Measurements from ENCODE around the gene CHAC2. TPM values are rescaled to one million over a fixed set of nuclear protein-coding genes. Genes with fewer than 3 reads are reported as not detected.
A peak's percentile ranks its signal among the peaks of the same experiment; 100 is the strongest.

The CHAC2 gene
- total and polyA plus RNA-seq, 8 donors: 0.51 to 1.3 (median 1.1) TPM

DNA sequence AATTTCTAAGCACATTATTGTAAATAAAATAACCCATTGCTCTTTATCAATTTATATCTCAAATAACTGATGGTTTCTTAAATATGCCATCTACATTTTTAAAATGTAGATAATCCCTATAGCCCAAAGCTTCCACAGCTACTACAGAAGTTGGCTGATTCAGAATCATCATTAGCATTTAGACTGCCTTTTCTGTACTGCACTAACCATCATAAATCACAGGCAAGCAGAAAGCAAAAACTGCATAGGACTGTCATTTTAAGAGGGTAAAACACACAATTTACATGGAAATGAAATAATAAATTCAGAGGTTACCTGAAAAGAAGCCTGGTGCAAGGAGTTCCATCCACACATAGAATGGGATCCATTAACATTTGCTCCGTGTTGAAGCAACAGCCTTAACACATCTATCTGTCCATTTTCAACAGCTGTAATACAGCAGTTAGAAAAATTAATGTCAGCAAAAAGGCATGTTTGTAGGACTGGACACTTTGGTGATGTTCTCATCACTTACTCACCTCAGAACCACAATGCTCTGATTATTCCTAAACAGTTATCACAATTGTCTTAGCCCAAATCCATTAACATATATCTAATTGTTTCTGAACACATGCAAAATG is 38.4 kb upstream of the CHAC2 start:
- intact Hi-C loops (cut with DNase I): no loop called here
- DNase-seq: no peak
- H3K4me3 ChIP-seq: no peak overlapping the region
- no peaks in the 10 kb centered on the region for H3K4me1 ChIP-seq
- H3K36me3 ChIP-seq: no peaks in the 10 kb centered on the region
- ATAC-seq: no peak
- no peak overlapping the region for H3K27ac ChIP-seq
- no peak for FAIRE-seq
- TF ChIP-seq, protein P1, sequence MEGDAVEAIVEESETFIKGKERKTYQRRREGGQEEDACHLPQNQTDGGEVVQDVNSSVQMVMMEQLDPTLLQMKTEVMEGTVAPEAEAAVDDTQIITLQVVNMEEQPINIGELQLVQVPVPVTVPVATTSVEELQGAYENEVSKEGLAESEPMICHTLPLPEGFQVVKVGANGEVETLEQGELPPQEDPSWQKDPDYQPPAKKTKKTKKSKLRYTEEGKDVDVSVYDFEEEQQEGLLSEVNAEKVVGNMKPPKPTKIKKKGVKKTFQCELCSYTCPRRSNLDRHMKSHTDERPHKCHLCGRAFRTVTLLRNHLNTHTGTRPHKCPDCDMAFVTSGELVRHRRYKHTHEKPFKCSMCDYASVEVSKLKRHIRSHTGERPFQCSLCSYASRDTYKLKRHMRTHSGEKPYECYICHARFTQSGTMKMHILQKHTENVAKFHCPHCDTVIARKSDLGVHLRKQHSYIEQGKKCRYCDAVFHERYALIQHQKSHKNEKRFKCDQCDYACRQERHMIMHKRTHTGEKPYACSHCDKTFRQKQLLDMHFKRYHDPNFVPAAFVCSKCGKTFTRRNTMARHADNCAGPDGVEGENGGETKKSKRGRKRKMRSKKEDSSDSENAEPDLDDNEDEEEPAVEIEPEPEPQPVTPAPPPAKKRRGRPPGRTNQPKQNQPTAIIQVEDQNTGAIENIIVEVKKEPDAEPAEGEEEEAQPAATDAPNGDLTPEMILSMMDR (IDR thresholded peaks at IDR 0.05): no peak
- no peaks in the 10 kb centered on the region for H3K9me3 ChIP-seq
- 79 to 88% methylated on average over 1 of the region's 1 CpG for WGBS, 2 donors
- H3K27me3 ChIP-seq: no peaks in the 10 kb centered on the region

DNA sequence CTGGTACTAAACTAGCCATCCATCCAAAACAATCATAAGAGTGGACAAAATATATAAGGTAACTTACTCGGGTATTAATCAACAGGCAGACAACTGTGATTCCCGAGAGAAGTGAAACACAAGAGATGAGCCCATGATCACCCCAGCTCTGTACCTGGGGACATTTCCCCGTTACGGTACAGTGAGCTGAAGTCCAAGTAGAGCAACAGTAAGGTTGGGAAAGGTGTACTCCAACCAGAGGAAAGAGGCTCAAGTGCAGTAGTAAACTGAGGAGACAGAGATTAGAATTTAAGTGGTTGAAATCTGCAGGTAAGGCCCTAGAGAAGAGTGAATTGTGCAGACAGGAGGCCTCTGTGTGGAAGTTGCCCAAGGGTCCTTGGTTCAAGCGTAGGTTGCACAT is 30.5 kb upstream of the CHAC2 start:
- Histone ChIP-seq H3K4me3 (no peak overlapping the region), H3K4me1 (no peaks in the 10 kb centered on the region), H3K27ac (no peak overlapping the region), H3K36me3 (no peaks in the 10 kb centered on the region), H3K9me3 (no peaks in the 10 kb centered on the region), H3K27me3 (no peaks in the 10 kb centered on the region)
- WGBS, 2 donors: 92 to 93% methylated on average over 5 of the region's 5 CpGs
- intact Hi-C loops (cut with DNase I): no loop called here
- DNase-seq: no peak
- FAIRE-seq: no peak
- ATAC-seq: no peak
- TF ChIP-seq, protein P1 (IDR thresholded peaks at IDR 0.05): no peak

DNA sequence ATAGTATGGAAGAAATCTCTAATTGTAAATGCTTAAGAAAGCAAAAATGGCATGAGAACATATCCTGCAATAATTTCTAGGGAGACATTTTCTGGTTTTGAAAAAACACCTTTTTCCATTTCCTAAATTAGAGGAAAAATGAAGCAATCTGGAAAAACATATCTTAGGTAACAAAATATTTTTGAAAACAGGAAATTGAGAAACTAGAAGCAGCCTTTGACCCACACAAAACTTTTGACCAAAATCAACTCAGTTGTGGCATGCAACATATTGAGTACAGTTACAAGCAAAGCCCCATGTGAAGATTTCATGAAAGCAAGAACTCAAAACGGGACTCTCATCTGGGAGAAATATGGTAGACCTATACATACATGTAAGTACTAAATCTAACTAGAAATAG is 28.6 kb upstream of the CHAC2 start:
- Histone ChIP-seq H3K4me3 (no peak overlapping the region), H3K4me1 (no peaks in the 10 kb centered on the region), H3K36me3 (no peaks in the 10 kb centered on the region), H3K9me3 (no peaks in the 10 kb centered on the region), H3K27me3 (no peaks in the 10 kb centered on the region), H3K27ac (no peak overlapping the region)
- 79 to 91% methylated on average over 1 of the region's 1 CpG for WGBS, 2 donors
- TF ChIP-seq, protein P1 (IDR thresholded peaks at IDR 0.05): no peak
- DNase-seq: no peak
- FAIRE-seq: no peak
- intact Hi-C loops (cut with DNase I): no loop called here
- ATAC-seq: no peak

DNA sequence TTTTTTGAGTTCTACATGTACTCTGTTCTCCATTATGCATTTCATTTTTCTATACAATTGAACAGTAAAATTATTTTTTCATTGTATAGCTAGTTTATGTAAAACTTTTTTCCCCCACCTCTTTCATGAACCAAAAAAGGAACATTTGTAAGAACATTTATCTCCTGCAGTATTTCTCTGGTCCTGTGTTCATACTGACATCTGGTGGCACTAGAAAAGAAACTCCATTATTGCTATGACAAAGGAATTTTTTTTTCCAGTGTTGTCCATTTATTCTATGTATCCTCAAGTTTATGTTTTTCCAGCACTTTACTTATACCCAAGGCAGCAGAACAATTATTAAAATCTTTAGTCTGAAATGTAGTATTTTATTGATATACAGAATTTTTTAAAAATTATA is 27.4 kb upstream of the CHAC2 start:
- TF ChIP-seq, protein P1 (IDR thresholded peaks at IDR 0.05): peak in 1 of 4 donors; percentile 16
- Histone ChIP-seq H3K27ac (no peak overlapping the region), H3K4me3 (no peak overlapping the region), H3K4me1 (peaks cover 0 to 7% (median 0%) of the 10 kb centered on the region in 3 donors), H3K36me3 (no peaks in the 10 kb centered on the region), H3K9me3 (no peaks in the 10 kb centered on the region), H3K27me3 (no peaks in the 10 kb centered on the region)
- intact Hi-C loops (cut with DNase I): no loop called here
- ATAC-seq (peak in 2 of 4 donors; percentile 55 to 57), FAIRE-seq (peak; percentile 45), DNase-seq (no peak)

DNA sequence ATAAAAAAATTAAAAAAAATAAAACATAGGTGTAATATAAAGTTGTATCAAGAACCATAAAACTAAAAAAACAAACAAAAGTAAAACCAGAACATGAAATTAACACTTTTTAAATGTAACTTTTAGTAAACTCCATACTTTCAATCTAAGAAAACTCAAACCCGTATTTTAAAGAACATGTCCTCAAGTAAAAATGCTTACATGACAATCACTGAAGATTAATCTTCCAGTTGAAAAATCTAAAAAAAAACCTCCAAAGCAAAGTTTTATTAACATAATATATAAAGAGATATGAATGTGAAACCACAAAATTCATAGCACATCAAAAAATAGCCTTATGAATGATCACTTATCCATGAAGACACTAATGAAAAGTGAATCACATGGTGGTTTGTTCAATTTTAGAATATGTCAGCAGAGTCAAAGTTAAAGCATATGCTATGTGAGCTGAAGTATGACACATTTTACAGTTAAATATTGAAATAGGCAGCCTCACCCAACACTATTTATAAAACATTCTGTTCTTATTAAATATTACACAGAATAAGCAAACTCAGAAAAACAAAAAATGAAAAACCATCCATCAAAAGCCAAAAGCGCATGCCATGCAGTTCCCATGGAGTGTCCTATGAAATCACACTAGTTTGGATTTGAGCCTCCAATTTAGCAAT is 23.1 kb upstream of the CHAC2 start:
- Histone ChIP-seq H3K4me3 (no peak overlapping the region), H3K4me1 (peaks cover 0 to 7% (median 0%) of the 10 kb centered on the region in 3 donors), H3K9me3 (no peaks in the 10 kb centered on the region), H3K27me3 (no peaks in the 10 kb centered on the region), H3K36me3 (no peaks in the 10 kb centered on the region), H3K27ac (no peak overlapping the region)
- DNase-seq: no peak
- no peak for FAIRE-seq
- TF ChIP-seq, protein P1 (IDR thresholded peaks at IDR 0.05): no peak
- WGBS, 2 donors: 76 to 86% methylated on average over 2 of the region's 2 CpGs
- intact Hi-C loops (cut with DNase I): no loop called here
- peak in 3 of 4 donors; percentile 63 to 79 (median 77) for ATAC-seq

All from pancreas (tissue), 10 donors.